Heart left ventricle (tissue), 13 donors: Measurements from ENCODE around the gene FERMT3.

Experiments
- POLR2A ChIP-seq, 2 donors: fragments of 450-650 bp; IDR thresholded peaks; one replicate each; pipeline ENCODE4 v1.6.1; 2017; ENCODE audit warnings: antibody characterized with exemption in 2 of 2, mild to moderate bottlenecking in 2 of 2, moderate library complexity in 2 of 2
- TF ChIP-seq, protein P1 (sequence below), 12 donors: fragments of 200-600 bp; sonication (generic) in 4 of 12; IDR thresholded peaks; one replicate each; pipeline versions ENCODE4 v1.5.0 to v1.8.0; 2018 to 2022; ENCODE audit warnings: antibody characterized with exemption in 12 of 12, mild to moderate bottlenecking in 5 of 12
- donor health status: ischemic (EF 13 %, LVEDD 7.1; RV severe dilation, severe dysfunction).
- donor health status: DM: no; HTN: yes; CAD: no.
- donor health status: DM: no; HTN: no; CAD: no.
- donor health status: ischemic (EF 25% LVEDD 6.9; RV normal size, moderate dysfunction).
- donor health status: ischemic (EF 25% LVEDD 5.7; RV mildly dilated, moderate dysfunction).
- donor health status: ischemic (EF 35%, LVEDD 5.7; RV mildly dilated, moderate dysfunction).
- donor health status: nonischemic (EF 11% LVEDD 7.7; RV severe dilation, severe dysfunction).
- donor health status: DM: yes; HTN: yes; CAD: no.
- donor health status: PGD.
- donor health status: ischemic (EF 29% LVEDD 5.4; RV normal size, mild dysfunction).
- donor health status: nonischemic (EF 23%, LVEDD 6.1; RV moderate dilation, normal function).

DNA sequence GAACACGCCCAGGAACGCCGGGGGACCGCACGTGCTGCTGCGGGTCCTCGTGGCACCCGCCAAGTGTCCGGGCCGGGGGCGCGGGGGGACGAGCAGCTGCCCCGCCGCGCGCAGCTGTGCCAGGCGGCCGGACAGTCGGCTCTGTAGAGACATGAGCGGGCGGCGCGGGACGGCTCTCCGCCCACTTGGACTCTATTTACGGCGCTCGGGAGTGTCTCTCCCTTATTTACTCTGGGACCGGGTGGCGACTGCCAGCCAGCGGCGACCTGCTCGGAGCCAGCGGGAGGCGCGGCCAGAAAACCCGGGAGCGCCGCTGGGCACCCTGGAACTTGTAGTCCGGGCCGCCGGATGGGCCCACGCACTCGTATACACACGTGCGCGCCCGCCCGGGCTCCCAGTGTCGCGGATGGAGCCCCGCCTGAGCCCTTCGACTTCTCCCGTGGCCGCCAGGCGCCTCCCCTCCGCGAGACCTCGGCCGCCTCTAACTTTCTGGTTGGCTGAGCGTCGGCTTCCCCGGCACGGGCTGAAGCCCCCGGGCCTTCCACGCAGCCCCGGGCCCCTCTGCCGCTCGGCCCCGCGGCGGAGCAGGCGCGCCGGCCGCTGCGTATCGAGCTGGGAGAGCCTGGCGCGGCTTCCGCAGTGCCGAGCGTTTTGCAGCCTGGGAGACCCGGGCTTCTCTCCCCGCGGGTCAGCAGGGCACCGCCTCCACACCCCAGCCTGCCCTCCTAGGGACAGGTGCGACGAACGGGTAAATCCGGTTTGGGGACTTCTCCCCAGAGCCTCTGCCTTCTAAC is 40.5 kb upstream of the FERMT3 start, which contains the start of gene MACROD1:
- TF ChIP-seq, protein P1, sequence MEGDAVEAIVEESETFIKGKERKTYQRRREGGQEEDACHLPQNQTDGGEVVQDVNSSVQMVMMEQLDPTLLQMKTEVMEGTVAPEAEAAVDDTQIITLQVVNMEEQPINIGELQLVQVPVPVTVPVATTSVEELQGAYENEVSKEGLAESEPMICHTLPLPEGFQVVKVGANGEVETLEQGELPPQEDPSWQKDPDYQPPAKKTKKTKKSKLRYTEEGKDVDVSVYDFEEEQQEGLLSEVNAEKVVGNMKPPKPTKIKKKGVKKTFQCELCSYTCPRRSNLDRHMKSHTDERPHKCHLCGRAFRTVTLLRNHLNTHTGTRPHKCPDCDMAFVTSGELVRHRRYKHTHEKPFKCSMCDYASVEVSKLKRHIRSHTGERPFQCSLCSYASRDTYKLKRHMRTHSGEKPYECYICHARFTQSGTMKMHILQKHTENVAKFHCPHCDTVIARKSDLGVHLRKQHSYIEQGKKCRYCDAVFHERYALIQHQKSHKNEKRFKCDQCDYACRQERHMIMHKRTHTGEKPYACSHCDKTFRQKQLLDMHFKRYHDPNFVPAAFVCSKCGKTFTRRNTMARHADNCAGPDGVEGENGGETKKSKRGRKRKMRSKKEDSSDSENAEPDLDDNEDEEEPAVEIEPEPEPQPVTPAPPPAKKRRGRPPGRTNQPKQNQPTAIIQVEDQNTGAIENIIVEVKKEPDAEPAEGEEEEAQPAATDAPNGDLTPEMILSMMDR (IDR thresholded peaks at IDR 0.05), result no peak
- peak; percentile 38 to 82 for TF ChIP-seq POLR2A (IDR thresholded peaks at IDR 0.05)
